Raji (cell line): Measurements from ENCODE around the gene GMNC.

ENCODE experiments used
- POLR2A ChIP-seq: IDR thresholded peaks from 2 replicates; pipeline ENCODE4 v1.6.1; 2011; ENCODE audit warnings: low read depth, low read length, control low read depth; ENCODE audit not compliant: insufficient read depth

The GMNC gene

DNA sequence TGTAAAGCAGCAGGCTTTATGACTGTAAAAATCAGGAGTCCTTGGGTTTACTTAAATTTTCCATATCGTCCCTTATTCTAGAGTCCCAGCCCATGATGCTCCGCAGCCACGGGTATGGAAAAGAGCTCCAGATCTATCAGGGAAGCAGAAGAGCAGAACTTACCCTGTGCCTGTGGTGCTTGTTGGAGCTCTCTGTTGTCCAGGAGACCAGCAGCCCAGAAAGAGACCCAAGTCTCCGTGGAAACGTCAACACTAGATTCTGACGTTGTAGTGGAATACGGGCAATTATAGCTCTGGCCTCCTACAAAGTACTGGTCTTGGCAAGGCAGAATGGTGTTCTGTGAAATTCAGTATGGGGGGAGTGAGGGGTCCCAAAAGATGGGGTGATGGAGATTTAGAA, 2.0 kb downstream of the GMNC start:
- TF ChIP-seq POLR2A: no peak

DNA sequence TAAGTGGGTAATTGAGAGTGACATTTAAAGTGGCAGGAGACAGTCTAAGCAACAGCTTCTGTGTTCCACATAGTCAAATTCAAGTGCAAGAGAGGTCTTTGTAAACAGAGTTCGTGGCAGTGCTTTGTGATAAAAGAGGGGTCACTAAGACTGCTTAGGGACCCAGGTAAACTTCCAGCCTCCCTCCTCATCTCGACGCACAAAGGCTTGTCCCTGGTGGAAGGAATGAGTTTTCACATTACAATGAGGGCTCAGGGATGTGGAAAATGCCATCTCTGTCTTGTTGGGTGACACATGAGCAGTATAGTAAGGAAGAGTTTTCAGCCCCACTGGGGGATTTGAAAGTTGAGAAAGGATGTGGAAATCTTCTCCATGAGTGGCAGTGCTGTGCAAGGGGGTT, 7.3 kb downstream of the GMNC start:
- TF ChIP-seq POLR2A: no peak

DNA sequence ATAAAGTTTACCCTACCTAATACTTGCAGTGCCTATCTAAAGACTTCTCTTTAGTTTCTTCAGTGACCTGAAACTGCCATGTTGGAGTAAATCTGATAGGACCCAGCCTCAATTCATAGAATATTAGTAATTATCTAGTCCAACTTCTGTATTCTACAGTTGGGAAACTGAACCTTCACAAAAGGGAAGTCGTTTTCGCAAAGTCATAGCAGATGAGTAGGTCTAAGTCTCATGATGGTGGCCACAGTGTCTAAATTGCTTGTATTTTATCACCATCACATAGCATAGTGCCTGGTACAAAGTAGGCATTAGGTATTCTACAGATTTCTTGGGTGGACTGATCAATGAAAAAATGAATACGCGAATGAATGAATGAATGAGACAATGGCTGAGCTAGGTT, 8.4 kb downstream of the GMNC start:
- TF ChIP-seq POLR2A: no peak

DNA sequence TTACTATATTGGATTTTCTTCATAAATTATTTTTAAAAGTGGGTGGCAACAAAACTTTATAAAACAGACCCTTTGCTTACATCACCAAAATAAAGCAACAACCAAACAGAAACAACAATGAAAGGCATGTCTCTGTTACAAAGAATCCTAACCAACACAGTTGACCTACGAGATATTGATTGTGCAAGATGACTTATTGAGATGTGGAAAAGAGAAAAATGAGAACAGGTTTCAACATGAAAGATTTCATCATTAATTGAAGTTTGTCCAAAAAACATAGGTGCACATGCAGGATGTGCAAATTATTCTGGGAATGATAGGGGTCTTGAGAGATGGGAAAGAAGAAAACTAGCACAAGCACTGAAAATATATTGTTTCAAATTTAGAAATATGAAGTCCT, 9.0 kb downstream of the GMNC start:
- no peak for TF ChIP-seq POLR2A

GRCh38 chr3:190849607-190850006, 12.9 kb downstream of the GMNC start:
- TF ChIP-seq POLR2A: no peak

DNA sequence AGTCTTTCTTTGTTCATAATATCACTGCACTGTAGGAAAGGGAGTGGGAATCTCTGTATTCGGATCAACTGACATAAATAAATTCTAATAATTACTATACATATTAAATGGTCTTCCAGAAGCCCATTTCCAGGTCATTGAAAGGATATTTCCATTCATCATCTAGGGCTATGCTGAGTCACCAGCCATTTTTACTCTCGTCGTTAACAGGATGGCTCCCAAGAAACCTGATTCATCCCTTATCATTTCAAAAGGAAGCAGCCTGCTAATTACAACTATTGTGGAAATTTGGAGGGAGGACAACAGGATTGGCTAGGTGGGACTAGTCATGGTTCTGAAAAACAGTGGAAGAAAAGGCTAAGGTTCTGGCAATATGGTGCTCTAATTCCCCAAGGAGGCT, 13.6 kb downstream of the GMNC start:
- TF ChIP-seq POLR2A: no peak

- TF ChIP-seq POLR2A: no peak
Observed at GRCh38 chr3:190847436-190847835, 15.1 kb downstream of the GMNC start.

- TF ChIP-seq POLR2A: no peak
Observed at GRCh38 chr3:190840146-190840545, 22.3 kb downstream of the GMNC start.

DNA sequence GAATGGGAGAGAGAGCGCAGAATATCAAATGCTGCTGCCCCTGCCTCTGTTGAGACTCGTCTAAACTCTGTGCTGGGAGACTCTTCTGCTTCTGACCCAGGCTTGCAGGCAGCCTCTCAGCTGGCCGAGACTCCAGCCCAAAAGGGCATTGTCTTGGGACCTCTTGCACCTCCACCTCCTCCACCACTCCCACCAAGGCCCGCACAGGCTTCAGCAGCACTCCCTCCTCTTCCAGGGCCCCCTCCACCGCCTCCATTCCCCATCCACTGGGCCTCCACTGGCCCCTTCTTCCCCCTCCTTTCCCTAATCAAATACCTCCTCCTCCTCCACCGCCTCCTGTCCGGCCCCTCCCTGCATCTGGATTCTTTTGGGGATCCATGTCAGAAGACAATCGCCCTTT, 31.3 kb downstream of the GMNC start:
- TF ChIP-seq POLR2A: no peak

- TF ChIP-seq POLR2A: no peak
Observed at GRCh38 chr3:190830031-190830430, 32.5 kb downstream of the GMNC start.

DNA sequence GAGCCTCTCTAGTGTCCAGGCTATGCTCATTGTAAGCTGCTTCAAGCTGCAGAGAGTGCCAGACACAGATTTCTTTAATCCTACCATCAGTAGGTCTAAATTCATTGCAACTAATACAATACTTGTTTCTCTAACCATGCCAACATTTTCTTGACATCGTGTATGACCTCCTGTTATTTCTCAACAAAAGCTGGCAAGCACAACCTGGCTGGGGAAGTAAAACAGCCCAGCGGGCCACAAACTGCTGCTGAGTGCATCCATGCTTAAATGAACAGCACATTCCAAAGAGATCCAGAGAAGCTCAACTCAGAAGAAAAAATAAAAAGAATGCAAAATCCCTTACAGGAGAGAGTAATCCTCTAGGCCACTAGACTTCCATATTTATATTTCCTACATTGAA, 36.5 kb downstream of the GMNC start:
- TF ChIP-seq POLR2A: no peak

DNA sequence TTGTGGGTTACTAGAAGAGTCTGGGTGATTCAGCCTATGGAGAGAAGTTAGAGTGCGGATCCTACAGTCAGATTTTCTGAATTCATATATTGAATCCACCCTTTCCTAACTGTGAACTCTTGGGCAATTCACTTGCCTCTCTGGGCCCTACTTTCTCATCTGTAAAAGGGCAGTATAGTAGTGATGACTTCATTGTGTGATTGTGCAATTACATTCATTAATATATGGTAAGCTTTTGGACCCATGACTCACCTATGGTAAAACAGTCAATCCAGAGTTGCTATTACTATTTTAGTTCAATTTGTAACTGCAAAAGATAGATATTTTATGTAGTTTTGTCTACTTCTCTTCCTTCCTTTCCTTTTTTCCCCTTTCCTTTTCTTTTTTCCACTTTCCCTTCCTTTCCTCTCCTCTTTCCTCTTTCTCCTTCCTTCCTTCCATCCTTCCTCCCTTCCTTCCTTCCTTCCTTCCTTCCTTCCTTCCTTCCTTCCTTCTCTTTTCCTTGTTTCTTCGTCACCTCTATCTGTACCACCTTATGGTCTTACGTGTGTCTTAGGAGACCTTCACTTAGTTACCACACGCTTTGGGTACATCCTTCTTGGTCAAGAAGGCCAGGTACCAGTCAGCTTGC, 37.0 kb downstream of the GMNC start:
- no peak for TF ChIP-seq POLR2A

DNA sequence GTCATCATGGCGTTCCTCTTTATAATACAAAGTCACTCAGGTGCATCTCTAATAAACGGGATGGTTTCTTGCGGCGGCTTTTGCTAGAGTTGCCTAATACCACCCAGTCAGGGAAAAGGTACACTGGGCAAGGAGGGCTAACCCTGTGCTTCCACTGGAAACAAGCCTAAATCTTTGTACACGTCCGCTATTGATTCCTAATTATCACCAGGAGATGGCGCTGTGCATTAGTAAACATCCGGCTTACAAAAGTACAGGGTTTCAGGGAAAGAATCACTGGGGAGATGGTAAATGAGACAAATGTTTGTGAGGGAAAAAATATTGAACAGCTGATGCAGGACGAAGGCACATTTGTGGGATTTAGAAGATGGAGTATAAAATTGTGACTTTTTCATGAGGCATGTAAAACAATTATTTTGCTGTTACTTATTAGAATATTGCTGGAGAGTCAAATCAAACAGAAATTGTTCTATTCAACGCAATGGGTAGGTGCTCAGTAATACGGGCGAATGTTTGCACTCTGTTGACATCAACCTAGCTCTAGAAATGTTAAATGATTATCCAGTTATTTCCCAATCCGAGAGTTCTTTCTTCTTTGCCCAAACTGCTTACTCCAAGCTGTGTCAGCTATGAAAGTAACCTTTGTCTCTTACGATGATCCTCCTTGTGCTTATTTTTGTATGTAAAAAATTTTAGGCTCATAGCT, 50.6 kb downstream of the GMNC start:
- TF ChIP-seq POLR2A: no peak

DNA sequence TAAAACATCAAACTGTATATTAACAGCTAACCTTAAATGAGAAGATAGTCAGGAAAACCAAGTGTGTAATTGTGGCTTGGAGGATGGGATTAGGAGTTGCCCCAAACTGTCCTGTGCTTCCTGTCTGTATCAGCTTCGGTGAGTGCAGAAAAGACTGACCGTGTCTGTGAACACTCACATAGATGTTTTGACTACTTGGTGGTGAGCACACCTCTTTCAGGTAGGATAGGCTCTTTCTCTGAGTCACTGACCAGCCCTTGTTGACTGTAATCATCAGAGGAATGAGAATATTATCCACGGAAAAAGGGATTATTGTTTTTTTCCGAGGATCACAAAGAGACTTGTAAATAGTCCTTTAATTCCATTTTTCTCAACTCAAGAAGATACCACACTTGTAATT, 51.5 kb downstream of the GMNC start:
- no peak for TF ChIP-seq POLR2A

GRCh38 chr3:190809351-190809750, 53.1 kb downstream of the GMNC start:
- TF ChIP-seq POLR2A: no peak

GRCh38 chr3:190807719-190808375, 54.6 kb downstream of the GMNC start:
- no peak for TF ChIP-seq POLR2A
